Tibial artery (tissue), 4 donors: ENCODE results near the gene UBAP1L.

Experiments used
- DNase-seq, 2 donors: peaks; one replicate each; pipeline ENCODE4 v3.0.0-alpha.2; 2019
- H3K27ac ChIP-seq, 2 donors: fragments of 200-600 bp; sonication (generic) in 1 of 2; 1 replicate in 1 of 2; 2 replicates in 1 of 2; pipeline ENCODE4 v1.5.1; 2018 to 2019; ENCODE audit warnings: mild to moderate bottlenecking in 1 of 2
- H3K27me3 ChIP-seq, 2 donors: fragments of 200-600 bp; sonication (generic) in 1 of 2; one replicate each; pipeline versions ENCODE4 v1.5.1 to v1.6.0; 2016 to 2019
- H3K36me3 ChIP-seq, 3 donors: fragments of 200-600 bp; sonication (generic) in 2 of 3; one replicate each; pipeline ENCODE4 v1.5.1; 2016 to 2019; ENCODE audit warnings: mild to moderate bottlenecking in 2 of 3
- H3K4me1 ChIP-seq, 4 donors: fragments of 200-600 bp; sonication (generic) in 2 of 4; 1 replicate in 3 of 4; 2 replicates in 1 of 4; pipeline ENCODE4 v1.5.1; 2016 to 2019
- H3K4me3 ChIP-seq, 2 donors: fragments of 200-600 bp; sonication (generic) in 1 of 2; 1 replicate in 1 of 2; 2 replicates in 1 of 2; pipeline ENCODE4 v1.5.1; 2018 to 2019; ENCODE audit warnings: mild to moderate bottlenecking in 2 of 2
- H3K9me3 ChIP-seq, 3 donors: fragments of 200-600 bp; sonication (generic) in 1 of 3; one replicate each; pipeline ENCODE4 v1.5.1; 2016 to 2019
- intact Hi-C: fragments of 100-400 bp; cut with DNase I; formaldehyde crosslinking; loops from one replicate; pipeline ENCODE4 v1.15.0; 2023; ENCODE audit warnings: low total_unique reads
- TF ChIP-seq, protein P1 (sequence below), 2 experiments: fragments of 200-600 bp in 1 of 2; fragments of 450-650 bp in 1 of 2; IDR thresholded peaks; one replicate each; pipeline ENCODE4 v1.5.1; 2017 to 2019; ENCODE audit warnings: antibody characterized with exemption in 2 of 2, mild to moderate bottlenecking in 1 of 2, moderate library complexity in 1 of 2

Gene UBAP1L

DNA sequence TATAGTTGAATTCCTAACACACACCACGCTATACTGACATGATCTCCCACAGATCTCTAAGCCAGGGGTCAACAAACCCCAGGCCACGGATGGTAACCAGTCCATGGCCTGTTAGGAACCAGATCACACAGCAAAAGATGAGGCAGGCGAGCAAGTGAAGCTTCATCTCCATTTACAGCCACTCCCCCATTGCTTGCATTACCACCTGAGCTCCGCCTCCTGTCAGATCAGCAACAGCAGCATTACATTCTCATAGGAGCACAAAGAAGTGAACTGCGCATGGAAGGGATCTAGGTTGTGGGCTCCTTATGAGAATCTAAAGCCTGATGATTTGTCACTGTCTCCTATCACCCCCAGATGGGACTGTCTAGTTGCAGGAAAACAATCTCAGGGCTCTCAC lies 15.9 kb upstream of the UBAP1L start:
- peaks cover 0 to 33% (median 20%) of the 10 kb centered on the region in 4 donors for H3K4me1 ChIP-seq
- H3K27ac ChIP-seq = no peak overlapping the region
- TF ChIP-seq, protein P1, sequence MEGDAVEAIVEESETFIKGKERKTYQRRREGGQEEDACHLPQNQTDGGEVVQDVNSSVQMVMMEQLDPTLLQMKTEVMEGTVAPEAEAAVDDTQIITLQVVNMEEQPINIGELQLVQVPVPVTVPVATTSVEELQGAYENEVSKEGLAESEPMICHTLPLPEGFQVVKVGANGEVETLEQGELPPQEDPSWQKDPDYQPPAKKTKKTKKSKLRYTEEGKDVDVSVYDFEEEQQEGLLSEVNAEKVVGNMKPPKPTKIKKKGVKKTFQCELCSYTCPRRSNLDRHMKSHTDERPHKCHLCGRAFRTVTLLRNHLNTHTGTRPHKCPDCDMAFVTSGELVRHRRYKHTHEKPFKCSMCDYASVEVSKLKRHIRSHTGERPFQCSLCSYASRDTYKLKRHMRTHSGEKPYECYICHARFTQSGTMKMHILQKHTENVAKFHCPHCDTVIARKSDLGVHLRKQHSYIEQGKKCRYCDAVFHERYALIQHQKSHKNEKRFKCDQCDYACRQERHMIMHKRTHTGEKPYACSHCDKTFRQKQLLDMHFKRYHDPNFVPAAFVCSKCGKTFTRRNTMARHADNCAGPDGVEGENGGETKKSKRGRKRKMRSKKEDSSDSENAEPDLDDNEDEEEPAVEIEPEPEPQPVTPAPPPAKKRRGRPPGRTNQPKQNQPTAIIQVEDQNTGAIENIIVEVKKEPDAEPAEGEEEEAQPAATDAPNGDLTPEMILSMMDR (IDR thresholded peaks at IDR 0.05) = no peak
- H3K4me3 ChIP-seq = no peak overlapping the region
- H3K36me3 ChIP-seq = peaks cover 26 to 34% (median 27%) of the 10 kb centered on the region in 3 donors
- no peaks in the 10 kb centered on the region for H3K27me3 ChIP-seq
- intact Hi-C loops = loop anchor here (10.0 kb wide), 1 partner anchor 54 kb away; the partner anchor contains the start of gene CLPX
- DNase-seq = no peak
- no peaks in the 10 kb centered on the region for H3K9me3 ChIP-seq

GRCh38 chr15:65115542-65115941 lies 542 bp upstream of the UBAP1L start:
- H3K4me3 ChIP-seq = no peak overlapping the region
- TF ChIP-seq, protein P1 (IDR thresholded peaks at IDR 0.05) = no peak
- no peak for DNase-seq
- no peaks in the 10 kb centered on the region for H3K9me3 ChIP-seq
- no peaks in the 10 kb centered on the region for H3K27me3 ChIP-seq
- peaks cover 54 to 93% (median 58%) of the 10 kb centered on the region in 3 donors for H3K36me3 ChIP-seq
- intact Hi-C loops = no loop called here
- no peaks in the 10 kb centered on the region for H3K4me1 ChIP-seq
- H3K27ac ChIP-seq = no peak overlapping the region

- H3K36me3 ChIP-seq = peaks cover 23 to 52% (median 34%) of the 10 kb centered on the region in 3 donors
- TF ChIP-seq, protein P1 (IDR thresholded peaks at IDR 0.05) = no peak
- no peaks in the 10 kb centered on the region for H3K9me3 ChIP-seq
- no peaks in the 10 kb centered on the region for H3K27me3 ChIP-seq
- DNase-seq = peak in 1 of 2 donors; percentile 43
- H3K4me1 ChIP-seq = no peaks in the 10 kb centered on the region
- H3K4me3 ChIP-seq = no peak overlapping the region
- intact Hi-C loops = no loop called here
- H3K27ac ChIP-seq = no peak overlapping the region
Measured at GRCh38 chr15:65110676-65111292, 4.2 kb downstream of the UBAP1L start.

GRCh38 chr15:65106011-65106590 lies 8.9 kb downstream of the UBAP1L start:
- peaks cover 0 to 10% (median 4%) of the 10 kb centered on the region in 4 donors for H3K4me1 ChIP-seq
- DNase-seq = peak in 1 of 2 donors; percentile 31
- H3K27ac ChIP-seq = no peak overlapping the region
- H3K4me3 ChIP-seq = no peak overlapping the region
- peaks cover 15 to 35% (median 23%) of the 10 kb centered on the region in 3 donors for H3K36me3 ChIP-seq
- intact Hi-C loops = no loop called here
- TF ChIP-seq, protein P1 (IDR thresholded peaks at IDR 0.05) = no peak
- no peaks in the 10 kb centered on the region for H3K9me3 ChIP-seq
- H3K27me3 ChIP-seq = no peaks in the 10 kb centered on the region

DNA sequence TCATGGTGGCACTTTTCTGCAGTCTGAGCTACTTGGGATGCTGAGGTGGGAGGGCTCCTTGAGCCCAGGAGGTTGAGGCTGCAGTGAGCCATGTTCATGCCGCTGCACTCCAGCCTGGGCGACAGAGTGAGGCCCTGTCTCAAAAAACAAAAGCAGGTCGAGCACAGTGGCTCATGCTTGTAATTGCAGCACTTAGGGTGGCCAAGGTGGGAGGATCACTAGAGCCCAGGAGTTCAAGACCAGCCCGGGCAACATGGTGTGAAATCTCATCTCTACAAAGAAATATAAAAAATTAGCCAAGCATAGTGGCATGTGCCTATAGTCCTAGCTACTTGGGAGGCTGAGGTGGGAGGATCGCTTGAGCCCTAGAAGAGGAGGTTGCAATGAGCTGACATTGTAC lies 10.0 kb downstream of the UBAP1L start:
- intact Hi-C loops = no loop called here
- Histone ChIP-seq H3K9me3 (no peaks in the 10 kb centered on the region), H3K27me3 (no peaks in the 10 kb centered on the region), H3K4me1 (peaks cover 0 to 18% (median 8%) of the 10 kb centered on the region in 4 donors), H3K4me3 (no peak overlapping the region), H3K36me3 (peaks cover 15 to 42% (median 33%) of the 10 kb centered on the region in 3 donors), H3K27ac (no peak overlapping the region)
- TF ChIP-seq, protein P1 (IDR thresholded peaks at IDR 0.05) = no peak
- DNase-seq = peak in 1 of 2 donors; percentile 24
